Body of pancreas (tissue), 4 donors: ENCODE data around the gene RTBDN. TPM values are rescaled to one million over a fixed set of nuclear protein-coding genes. Genes with fewer than 3 reads are reported as not detected.
A peak's percentile ranks its signal among the peaks of the same experiment; 100 is the strongest.

Experiments
- ATAC-seq: fragments of 150-250 bp; one replicate; pipeline ENCODE4 v1.9.1; 2016
- DNase-seq, 4 donors: peaks; one replicate each; pipeline ENCODE4 v3.0.0-alpha.2; 2019
- H3K27ac ChIP-seq, 4 donors: fragments of 200-600 bp; sonication (generic); 1 replicate in 3 of 4; 2 replicates in 1 of 4; pipeline versions ENCODE4 v1.5.1 to v1.6.1; 2016 to 2019; ENCODE audit warnings: mild to moderate bottlenecking in 1 of 4, mixed read lengths in 1 of 4, moderate library complexity in 1 of 4
- H3K27me3 ChIP-seq, 2 donors: fragments of 200-600 bp; sonication (generic); one replicate each; pipeline ENCODE4 v1.6.0; 2016; ENCODE audit warnings: mild to moderate bottlenecking in 1 of 2
- H3K36me3 ChIP-seq, 2 donors: fragments of 200-600 bp; sonication (generic); replicated peaks in 1 of 2; 2 replicates each; pipeline ENCODE4 v1.5.1; 2016; ENCODE audit warnings: low read depth in 2 of 2; ENCODE audit not compliant: insufficient read depth in 1 of 2
- H3K4me1 ChIP-seq: fragments of 200-600 bp; sonication (generic); one replicate; pipeline ENCODE4 v1.6.0; 2016
- H3K4me3 ChIP-seq, 2 donors: fragments of 200-600 bp; sonication (generic); 1 replicate in 1 of 2; 2 replicates in 1 of 2; pipeline ENCODE4 v1.5.1; 2016 to 2019
- H3K9me3 ChIP-seq, 3 donors: fragments of 200-600 bp; sonication (generic); 1 replicate in 2 of 3; 2 replicates in 1 of 3; pipeline ENCODE4 v1.5.1; 2016
- CTCF ChIP-seq, 7 experiments: fragments of 450-650 bp in 4 of 7; fragments of 200-600 bp in 3 of 7; sonication (generic) in 3 of 7; IDR thresholded peaks; one replicate each; pipeline ENCODE4 v1.5.1; 2016 to 2019; ENCODE audit warnings: antibody characterized with exemption in 7 of 7
- POLR2A ChIP-seq, 3 donors: fragments of 450-650 bp; IDR thresholded peaks; one replicate each; pipeline ENCODE4 v1.6.1; 2016; ENCODE audit warnings: antibody characterized with exemption in 3 of 3, mild to moderate bottlenecking in 2 of 3
- WGBS, 2 donors: methylation state at CpG; one replicate each; pipeline ENCODE4 v1.1.5; 2017; 5-methylcytosine and 5-hydroxymethylcytosine counted together
- intact Hi-C: fragments of 100-400 bp; cut with DNase I; formaldehyde crosslinking; loops from one replicate; pipeline ENCODE4 v1.15.1; 2023
- total RNA-seq, 2 donors: library from RNA; depleted of rRNA; stranded (reverse); fragments of >200 nt; gene quantifications; one replicate each; pipeline ENCODE4 v1.1.0, GENCODE V29; 2016

Gene RTBDN
- total RNA-seq, 2 donors from 2014 or later: 0.52 TPM; not detected in 1

- Histone ChIP-seq H3K4me3 (no peak overlapping the region), H3K4me1 (peaks cover 33% of the 10 kb centered on the region), H3K9me3 (no peaks in the 10 kb centered on the region), H3K27ac (no peak overlapping the region), H3K36me3 (no peaks in the 10 kb centered on the region), H3K27me3 (peaks cover 0 to 32% of the 10 kb centered on the region in 2 donors)
- 0 to 2% methylated on average over 8 to 78 of the region's 87 CpGs for WGBS, 2 donors
- DNase-seq: peak in 3 of 4 donors; percentile 21 to 45 (median 31)
- TF ChIP-seq CTCF (IDR thresholded peaks at IDR 0.05): no peak
- no peak for TF ChIP-seq POLR2A (IDR thresholded peaks at IDR 0.05)
- ATAC-seq: no peak
- intact Hi-C loops: no loop called here
These were observed 427 bp downstream of the RTBDN start for GRCh38 chr19:12833738-12834565.

GRCh38 chr19:12833418-12833737 is 1.0 kb downstream of the RTBDN start:
- WGBS, 2 donors: 0 to 7% methylated on average over 1 to 3 of the region's 5 CpGs
- Histone ChIP-seq H3K27me3 (peaks cover 0 to 32% of the 10 kb centered on the region in 2 donors), H3K9me3 (no peaks in the 10 kb centered on the region), H3K36me3 (no peaks in the 10 kb centered on the region), H3K4me1 (peaks cover 30% of the 10 kb centered on the region), H3K27ac (no peak overlapping the region), H3K4me3 (no peak overlapping the region)
- no peak for TF ChIP-seq CTCF (IDR thresholded peaks at IDR 0.05)
- ATAC-seq (no peak), DNase-seq (no peak)
- intact Hi-C loops: no loop called here

GRCh38 chr19:12828494-12828893 is 5.9 kb downstream of the RTBDN start:
- DNase-seq: peak in 3 of 4 donors; percentile 54 to 65 (median 54)

GRCh38 chr19:12825254-12826131 is 8.9 kb downstream of the RTBDN start:
- no peak overlapping the region for H3K4me3 ChIP-seq
- H3K27me3 ChIP-seq: peaks cover 0 to 7% of the 10 kb centered on the region in 2 donors
- 5 to 7% methylated on average over 21 to 46 of the region's 46 CpGs for WGBS, 2 donors
- H3K36me3 ChIP-seq: no peaks in the 10 kb centered on the region
- intact Hi-C loops: no loop called here
- TF ChIP-seq POLR2A (IDR thresholded peaks at IDR 0.05): no peak
- TF ChIP-seq CTCF (IDR thresholded peaks at IDR 0.05): peak in 6 of 7 experiments; percentile 7 to 24 (median 16)
- no peak for ATAC-seq
- peaks cover 16% of the 10 kb centered on the region for H3K4me1 ChIP-seq
- peak in 1 of 4 donors; percentile 39 for DNase-seq
- H3K27ac ChIP-seq: no peak overlapping the region
- no peaks in the 10 kb centered on the region for H3K9me3 ChIP-seq

More at GRCh38 chr19:12828494-12828893, 5.9 kb downstream of the RTBDN start:
- ATAC-seq: peak; percentile 45
- Histone ChIP-seq H3K36me3 (no peaks in the 10 kb centered on the region), H3K4me3 (no peak overlapping the region), H3K27ac (no peak overlapping the region), H3K4me1 (peaks cover 27% of the 10 kb centered on the region), H3K9me3 (no peaks in the 10 kb centered on the region), H3K27me3 (peaks cover 0 to 7% of the 10 kb centered on the region in 2 donors)
- WGBS, 2 donors: 3% methylated on average over 17 to 23 of the region's 23 CpGs
- TF ChIP-seq POLR2A (IDR thresholded peaks at IDR 0.05) (no peak), CTCF (IDR thresholded peaks at IDR 0.05) (no peak)
- intact Hi-C loops: no loop called here
